GM19452 (cell line): ENCODE results near the gene EEPD1.

Experiments used
- ATAC-seq: cut with Tn5 transposase; IDR thresholded peaks from one replicate; pipeline ENCODE4 v1.9.1; 2021; ENCODE audit not compliant: unreplicated experiment

EEPD1 gene

GRCh38 chr7:36297364-36298009 lies 144.4 kb downstream of the EEPD1 start:
- no peak for ATAC-seq

DNA sequence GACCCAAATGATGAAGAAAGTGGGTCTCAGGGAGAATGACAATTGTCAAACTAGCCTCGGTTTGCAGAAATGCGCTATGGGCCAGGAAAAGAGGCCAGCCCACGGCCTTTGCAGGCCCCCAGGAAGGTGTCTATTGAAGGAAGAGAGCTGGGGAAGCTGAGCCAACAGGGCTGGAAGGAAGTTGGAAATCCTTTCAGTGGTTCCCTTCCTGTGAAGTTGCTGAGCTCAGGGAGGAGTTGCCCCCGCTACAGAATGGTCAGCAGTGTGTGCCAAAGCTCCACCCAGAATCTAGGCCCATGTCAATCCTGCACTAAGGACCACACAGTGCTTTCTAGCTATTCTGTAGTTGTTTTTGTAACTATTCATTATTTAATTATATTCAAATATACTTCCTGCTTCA lies 145.1 kb downstream of the EEPD1 start:
- no peak for ATAC-seq

DNA sequence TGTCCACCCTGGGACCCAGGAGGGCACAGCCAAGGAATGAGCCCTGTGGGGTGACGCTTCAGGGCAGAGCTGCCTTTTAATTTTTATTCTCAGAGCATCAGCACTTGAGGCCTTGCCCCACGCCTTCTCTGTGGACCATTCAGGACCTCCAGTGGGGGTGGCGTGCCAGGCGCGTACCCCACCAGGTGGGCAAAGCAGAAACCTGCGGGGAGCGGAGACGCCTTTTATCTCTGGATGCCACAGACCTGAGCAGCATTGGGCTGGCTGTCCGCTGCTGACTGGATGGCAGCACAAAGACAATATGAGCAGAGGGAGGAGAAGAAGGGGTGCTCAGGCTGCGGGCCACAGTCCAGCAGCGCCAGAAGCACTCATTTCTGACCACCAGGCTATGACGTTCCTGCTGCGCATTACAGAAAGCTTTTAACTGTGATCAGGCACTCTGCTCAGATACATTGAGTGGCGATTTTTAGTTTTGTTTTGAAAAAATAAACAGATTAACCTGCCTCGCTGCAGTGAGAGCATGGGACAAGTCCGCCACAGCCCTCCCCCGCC lies 146.2 kb downstream of the EEPD1 start:
- no peak for ATAC-seq

DNA sequence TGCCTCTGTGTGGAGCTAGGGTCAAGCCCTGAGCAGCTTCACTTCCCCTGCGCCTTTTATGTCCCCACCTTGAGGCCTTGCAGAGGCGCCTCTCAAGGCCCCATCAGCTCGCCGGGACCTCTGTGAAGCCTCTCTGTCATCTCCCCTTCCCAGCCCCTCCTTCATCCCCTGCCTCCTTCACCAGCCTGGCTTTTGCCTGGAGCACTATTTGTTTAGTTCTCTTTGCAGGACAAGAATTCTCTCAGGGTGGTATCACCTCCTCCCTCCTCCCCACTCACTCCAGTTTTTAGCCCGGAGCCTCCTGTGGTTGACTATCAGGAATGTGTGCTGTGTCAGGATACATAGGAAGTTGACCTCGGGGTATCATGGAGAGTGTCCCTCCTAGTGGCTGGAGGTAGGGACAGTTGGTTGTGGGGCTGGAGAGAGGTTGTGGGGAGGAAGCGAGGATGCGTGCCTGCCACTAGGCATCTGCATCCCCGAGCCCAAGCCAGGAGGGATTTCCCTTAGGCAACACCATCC lies 146.8 kb downstream of the EEPD1 start:
- ATAC-seq = no peak

- no peak for ATAC-seq
These were observed 147.8 kb downstream of the EEPD1 start for GRCh38 chr7:36300696-36301350.

DNA sequence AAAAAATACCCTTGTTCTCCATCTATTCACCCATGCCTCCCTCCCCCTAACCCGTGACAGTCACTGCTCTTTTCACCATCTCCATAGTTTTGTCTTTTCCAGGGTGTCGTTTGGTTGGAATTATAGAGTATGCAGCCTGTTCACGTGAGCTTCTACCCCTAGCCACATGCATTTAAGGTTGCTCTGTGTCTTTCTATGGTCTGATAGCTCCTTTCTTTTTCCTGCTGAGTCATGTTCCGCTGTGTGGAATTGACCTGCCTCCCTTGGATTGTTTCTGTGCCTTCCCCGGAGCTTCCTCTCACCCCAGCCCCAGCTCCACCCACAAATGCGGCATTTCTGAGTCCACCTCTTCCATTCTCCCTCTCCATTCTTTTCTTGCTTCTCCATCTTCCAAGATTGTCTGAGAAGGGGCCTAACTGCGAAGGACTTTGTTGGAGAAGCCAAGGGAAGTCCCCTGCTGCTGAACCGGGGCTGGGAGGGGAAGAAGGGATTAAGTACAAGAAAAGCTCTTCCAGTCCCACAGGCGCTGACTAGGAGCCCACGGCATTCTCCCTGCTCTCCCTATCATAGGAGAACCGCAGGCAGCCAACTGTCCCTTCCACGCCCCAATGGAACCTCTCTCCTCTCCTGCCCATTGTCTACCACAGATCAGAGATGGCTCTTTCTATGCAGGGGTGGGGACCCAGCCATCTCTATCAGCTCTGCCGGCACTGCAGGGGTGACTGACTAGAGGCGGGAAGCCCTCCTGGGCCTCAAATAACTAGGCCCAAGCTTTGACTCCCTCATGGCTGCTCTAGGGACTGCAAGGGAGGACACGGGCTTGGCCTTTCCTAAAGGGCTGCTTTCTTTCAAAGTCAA lies 149.1 kb downstream of the EEPD1 start:
- ATAC-seq = no peak

DNA sequence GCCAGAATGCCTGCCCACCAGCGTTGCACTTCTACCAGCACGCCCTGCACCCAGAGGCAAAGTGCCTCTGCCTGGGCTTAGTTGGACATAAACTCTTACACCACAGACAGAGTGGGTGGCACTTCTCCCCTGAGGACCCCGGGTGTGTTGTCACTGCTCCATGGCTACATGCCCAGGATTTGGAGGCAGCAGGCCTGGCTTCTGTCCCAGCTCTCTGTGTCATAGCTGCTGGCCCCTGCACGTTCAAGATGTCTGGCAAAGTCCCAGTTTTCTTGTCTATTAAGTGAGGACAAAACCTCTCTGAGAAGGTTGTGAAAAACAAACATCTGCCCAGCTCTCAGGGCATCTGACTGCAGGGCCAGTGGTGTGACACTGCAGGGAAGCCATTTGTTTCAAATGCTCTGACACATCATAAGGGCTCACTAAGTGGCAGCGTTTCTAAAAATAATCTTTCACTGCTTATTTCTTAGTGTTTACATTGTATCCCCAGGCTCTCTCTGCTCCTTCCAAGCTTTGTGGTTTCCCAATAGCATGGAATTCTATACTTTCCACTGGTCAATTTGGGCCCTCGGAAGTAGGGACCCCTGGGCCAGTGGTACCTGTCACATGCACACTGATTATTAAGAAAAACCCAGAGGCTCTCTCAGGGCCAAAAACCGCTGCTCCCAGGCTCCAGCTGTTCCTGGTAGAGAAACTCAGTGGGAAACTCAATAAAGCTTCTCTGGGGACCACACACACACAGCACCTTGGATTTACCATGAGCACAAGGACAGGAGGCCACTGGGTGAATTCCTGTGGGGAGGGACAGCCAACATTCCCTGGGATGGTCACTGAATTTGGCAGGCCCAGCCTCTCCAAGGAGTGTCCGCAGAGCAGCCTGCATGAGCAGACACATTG lies 150.4 kb downstream of the EEPD1 start:
- no peak for ATAC-seq

GRCh38 chr7:36304099-36304425 lies 151.0 kb downstream of the EEPD1 start:
- no peak for ATAC-seq

DNA sequence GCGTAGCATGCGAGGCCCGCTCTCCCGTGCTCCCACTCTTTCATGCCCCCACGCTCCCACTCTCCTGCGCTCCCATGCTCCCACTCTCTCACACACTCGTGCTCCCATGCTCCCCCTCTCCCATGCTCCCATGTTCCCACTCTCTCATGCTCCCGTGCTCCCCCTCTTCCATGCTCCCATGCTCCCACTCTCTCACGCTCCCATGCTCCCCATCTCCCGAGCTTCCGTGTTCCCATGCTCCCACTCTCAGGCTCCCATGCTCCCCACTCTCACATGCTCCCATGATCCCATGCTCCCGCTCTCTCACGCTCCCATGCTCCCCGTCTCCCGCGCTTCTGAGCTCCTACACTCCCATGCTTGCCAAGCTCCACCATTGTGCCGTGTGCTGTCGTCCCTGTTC lies 152.2 kb downstream of the EEPD1 start:
- no peak for ATAC-seq

GRCh38 chr7:36305648-36306047 lies 152.6 kb downstream of the EEPD1 start:
- no peak for ATAC-seq

DNA sequence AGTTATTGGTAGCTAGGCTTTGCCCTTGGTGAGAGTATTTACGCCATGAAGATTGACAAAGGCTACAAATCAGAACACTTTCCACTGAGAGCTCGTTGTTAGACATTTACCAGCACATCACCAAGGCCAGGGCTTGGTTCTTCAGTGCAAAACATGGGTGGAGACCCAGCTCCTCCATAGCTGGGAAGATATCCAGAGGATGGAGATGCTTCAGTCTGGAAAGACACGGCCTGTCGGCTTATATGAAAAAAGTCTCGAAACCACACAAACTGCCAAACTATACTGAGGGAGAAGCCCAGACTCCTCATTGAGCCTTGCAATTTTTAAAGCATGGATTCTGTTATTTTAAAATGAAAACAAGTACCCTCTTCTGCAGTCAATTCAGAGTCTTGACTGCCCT lies 153.2 kb downstream of the EEPD1 start:
- no peak for ATAC-seq

DNA sequence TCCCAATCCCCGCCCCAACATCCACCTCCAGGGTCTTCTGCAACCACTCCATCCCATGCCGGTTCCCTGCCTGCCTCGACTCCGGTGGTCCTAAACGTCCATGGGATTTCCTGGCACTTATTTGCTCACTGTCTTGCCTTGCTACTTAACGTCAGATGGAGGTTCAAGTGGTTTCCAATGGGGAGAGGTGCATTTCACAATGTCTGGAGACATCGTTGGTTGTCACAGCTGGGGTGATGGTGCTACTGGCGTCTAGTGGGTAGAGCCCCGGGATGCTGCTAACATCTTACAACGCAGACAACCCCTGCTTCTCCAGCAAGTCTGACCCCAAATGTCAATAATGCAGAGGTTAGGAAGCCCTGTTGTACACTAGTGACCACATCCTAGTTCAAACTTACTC lies 153.7 kb downstream of the EEPD1 start:
- no peak for ATAC-seq

GRCh38 chr7:36308031-36308430 lies 155.0 kb downstream of the EEPD1 start:
- no peak for ATAC-seq

DNA sequence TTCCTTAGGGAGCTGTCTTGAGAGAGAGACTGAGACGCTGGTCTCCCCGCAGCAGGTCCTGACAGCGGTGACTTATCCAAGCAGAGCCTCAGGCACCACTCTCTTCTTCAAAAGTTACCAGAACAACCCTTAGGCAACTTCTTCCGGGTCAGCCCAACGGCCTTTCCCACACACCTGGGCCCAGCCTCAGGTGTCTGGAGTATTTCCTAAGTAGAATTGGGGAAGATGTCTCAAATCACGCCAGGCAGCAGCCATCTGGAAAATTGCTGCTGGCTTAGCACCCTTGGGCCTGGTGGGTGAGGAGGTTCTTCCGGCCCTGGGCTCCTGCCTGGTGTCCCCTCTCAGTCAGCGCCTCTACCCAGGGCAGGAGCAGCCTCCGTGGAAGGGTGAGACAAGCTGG lies 156.2 kb downstream of the EEPD1 start:
- no peak for ATAC-seq

GRCh38 chr7:36309716-36310115 lies 156.7 kb downstream of the EEPD1 start:
- no peak for ATAC-seq

DNA sequence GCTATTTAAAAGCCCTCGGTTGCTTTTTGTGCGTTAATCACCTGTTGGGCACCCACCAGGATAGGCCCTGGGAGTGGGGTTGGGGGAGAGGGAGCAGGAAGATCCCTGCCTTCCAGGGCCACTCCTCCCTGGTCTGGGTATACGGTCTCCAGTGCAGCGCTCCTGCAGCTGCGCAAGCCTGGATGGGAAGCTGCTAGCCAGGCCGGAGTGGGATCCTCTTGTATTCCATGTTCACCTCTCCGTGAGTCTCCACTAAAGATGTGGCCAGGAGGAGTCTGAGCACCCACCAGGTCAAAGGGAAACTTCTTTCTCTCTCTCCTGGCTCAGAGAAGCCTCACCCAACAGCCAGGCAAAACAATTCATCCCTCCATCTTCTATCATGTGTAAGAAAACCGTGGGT lies 157.8 kb downstream of the EEPD1 start:
- ATAC-seq = no peak

GRCh38 chr7:36311539-36311938 lies 158.5 kb downstream of the EEPD1 start:
- no peak for ATAC-seq

DNA sequence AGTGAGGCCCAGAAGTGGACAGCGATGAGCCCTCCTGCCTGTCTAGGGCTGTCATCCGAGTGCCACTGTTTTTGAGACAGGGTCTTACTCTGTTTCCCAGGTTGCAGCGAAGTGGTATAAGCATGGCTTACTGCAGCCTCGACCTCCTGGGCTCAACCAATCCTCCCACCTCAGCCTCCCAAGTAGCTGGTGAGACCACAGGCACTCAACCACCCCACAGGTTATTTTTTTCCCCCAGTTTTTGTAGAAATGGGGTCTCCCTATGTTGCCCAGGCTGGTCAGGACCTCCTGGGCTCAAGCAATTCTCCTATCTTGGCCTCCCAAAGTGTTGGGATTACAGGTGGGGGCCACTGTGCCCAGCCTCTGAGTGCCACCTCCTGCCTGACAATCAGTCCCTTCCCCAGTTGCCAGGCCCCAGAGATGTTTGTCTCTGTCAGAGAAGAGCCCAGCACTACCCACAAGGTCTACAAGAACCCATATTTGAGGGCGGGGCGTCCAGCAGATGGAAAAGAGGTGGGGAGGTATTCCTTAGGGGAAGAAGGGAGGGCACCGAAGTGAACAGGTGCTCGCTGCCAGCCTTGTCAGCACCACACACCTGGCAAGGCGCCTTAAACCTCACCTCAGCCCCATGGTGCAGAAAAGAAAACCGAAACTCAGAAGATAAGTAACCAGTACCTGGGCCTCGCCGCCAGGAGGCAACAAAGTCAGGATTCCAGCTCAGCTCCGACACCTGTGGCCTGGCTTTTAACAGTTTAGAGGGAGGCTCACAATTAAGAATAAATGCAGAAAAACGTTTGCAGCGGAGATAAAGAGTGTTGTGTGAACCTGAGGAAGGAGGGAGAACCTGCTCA lies 159.2 kb downstream of the EEPD1 start:
- no peak for ATAC-seq

- ATAC-seq = no peak
These were observed 159.9 kb downstream of the EEPD1 start for GRCh38 chr7:36312915-36313334.

DNA sequence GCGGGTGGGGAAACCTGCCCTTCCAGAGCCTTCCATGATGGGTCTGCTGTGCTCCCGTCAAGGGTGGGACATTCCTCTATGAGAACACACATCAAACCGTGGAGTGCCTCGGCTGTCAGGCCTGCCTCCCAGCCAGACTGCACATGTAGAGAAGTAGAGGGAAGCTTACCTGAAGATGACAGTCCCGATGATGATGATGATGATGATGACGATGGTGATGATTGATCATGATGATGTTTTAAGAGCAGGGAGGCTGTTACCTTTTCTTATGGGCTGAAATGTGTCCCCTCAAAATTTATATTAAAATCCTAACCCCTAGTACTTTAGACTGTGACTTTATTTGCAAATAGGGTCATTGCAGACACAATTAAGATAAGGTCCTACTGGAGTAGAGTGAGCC lies 160.6 kb downstream of the EEPD1 start:
- no peak for ATAC-seq
